GM23338 (cell line): ENCODE results near the gene PCMT1. TPM values are rescaled to one million over a fixed set of nuclear protein-coding genes. Genes with fewer than 3 reads are reported as not detected.

Source experiments
- ATAC-seq: fragments of 200-7000 bp; cut with Tn5 transposase; 3 replicates; pipeline ENCODE4 v1.9.1; 2020
- DNase-seq: peaks from one replicate; pipeline ENCODE4 v3.0.0-alpha.2; 2015; ENCODE audit warnings: low spot score
- H2AFZ ChIP-seq: fragments of 200-600 bp; sonication (generic); 2 replicates; pipeline ENCODE4 v1.8.0; 2016; ENCODE audit warnings: antibody characterized with exemption, mild to moderate bottlenecking, moderate library complexity
- H3F3A ChIP-seq: fragments of 200-600 bp; sonication (generic); replicated peaks from 2 replicates; pipeline ENCODE4 v1.8.0; 2017; ENCODE audit warnings: antibody characterized with exemption, mixed run types, low read depth
- H3K27ac ChIP-seq: fragments of 200-600 bp; sonication (generic); 2 replicates; pipeline ENCODE4 v1.6.1; 2016; ENCODE audit warnings: low read depth
- H3K27me3 ChIP-seq: fragments of 200-600 bp; sonication (generic); 2 replicates; pipeline ENCODE4 v1.8.0; 2016; ENCODE audit warnings: mild to moderate bottlenecking, mixed run types, moderate library complexity; ENCODE audit not compliant: insufficient read depth
- H3K36me3 ChIP-seq: fragments of 200-600 bp; sonication (generic); 2 replicates; pipeline ENCODE4 v1.8.0; 2016; ENCODE audit warnings: mild to moderate bottlenecking; ENCODE audit not compliant: insufficient read depth
- H3K4me1 ChIP-seq: fragments of 200-600 bp; sonication (generic); 2 replicates; pipeline ENCODE4 v1.8.0; 2016; ENCODE audit warnings: mild to moderate bottlenecking, moderate library complexity; ENCODE audit not compliant: insufficient read depth
- H3K4me2 ChIP-seq: fragments of 200-600 bp; sonication (generic); 2 replicates; pipeline ENCODE4 v1.7.1; 2017; ENCODE audit warnings: mixed run types
- H3K4me3 ChIP-seq: fragments of 200-600 bp; sonication (generic); 2 replicates; pipeline ENCODE4 v1.6.1; 2016; ENCODE audit warnings: mixed run types
- H3K79me2 ChIP-seq: fragments of 200-600 bp; sonication (generic); replicated peaks from 2 replicates; pipeline ENCODE4 v1.8.0; 2017; ENCODE audit warnings: mild to moderate bottlenecking; ENCODE audit not compliant: insufficient read depth
- H3K9me2 ChIP-seq: fragments of 200-600 bp; sonication (generic); 2 replicates; pipeline ENCODE4 v1.8.0; 2017; ENCODE audit not compliant: insufficient read depth
- H4K20me1 ChIP-seq: fragments of 200-600 bp; sonication (generic); replicated peaks from 2 replicates; pipeline ENCODE4 v1.8.0; 2017; ENCODE audit warnings: mild to moderate bottlenecking; ENCODE audit not compliant: insufficient read depth
- H3K27ac Mint-ChIP-seq: 2 replicates; pipeline ENCODE4 v1.8.0; 2020; ENCODE audit warnings: inconsistent platforms, mild to moderate bottlenecking, moderate library complexity, mixed read lengths
- H3K27me3 Mint-ChIP-seq: 3 replicates; pipeline ENCODE4 v1.8.0; 2022; ENCODE audit warnings: low read depth, mild to moderate bottlenecking, moderate library complexity, mixed read lengths, inconsistent platforms; ENCODE audit not compliant: insufficient read depth, poor library complexity
- H3K36me3 Mint-ChIP-seq: 3 replicates; pipeline ENCODE4 v1.8.0; 2021; ENCODE audit warnings: low read depth, mild to moderate bottlenecking, inconsistent platforms, moderate library complexity, mixed read lengths
- H3K4me1 Mint-ChIP-seq: 3 replicates; pipeline ENCODE4 v1.8.0; 2020; ENCODE audit warnings: mild to moderate bottlenecking, inconsistent platforms, mixed read lengths
- H3K4me3 Mint-ChIP-seq: 3 replicates; pipeline ENCODE4 v1.8.0; 2021; ENCODE audit warnings: moderate library complexity, mild to moderate bottlenecking, inconsistent platforms, mixed read lengths
- H3K9me3 Mint-ChIP-seq: 3 replicates; pipeline ENCODE4 v1.8.0; 2020; ENCODE audit warnings: moderate library complexity, mild to moderate bottlenecking, inconsistent platforms, mixed read lengths
- CREB1 ChIP-seq: fragments of 250-450 bp; sonication (Bioruptor Pico); IDR thresholded peaks from 2 replicates; pipeline ENCODE4 v1.5.0; 2020; ENCODE audit warnings: low read depth, mild to moderate bottlenecking, moderate library complexity
- EZH2 ChIP-seq: fragments of 200-600 bp; sonication (generic); IDR thresholded peaks from one replicate; pipeline ENCODE4 v1.8.0; 2017; ENCODE audit warnings: antibody characterized with exemption, mild to moderate bottlenecking, low read depth; ENCODE audit not compliant: unreplicated experiment
- EZH2phosphoT487 ChIP-seq: fragments of 200-600 bp; sonication (generic); IDR thresholded peaks from one replicate; pipeline ENCODE4 v1.8.1; 2018; ENCODE audit warnings: antibody characterized with exemption; ENCODE audit not compliant: unreplicated experiment
- JUNB ChIP-seq: IDR thresholded peaks from one replicate; pipeline ENCODE4 v1.6.1; 2016; ENCODE audit warnings: antibody characterized with exemption; ENCODE audit not compliant: unreplicated experiment
- NANOG ChIP-seq: IDR thresholded peaks from 2 replicates; pipeline ENCODE4 v1.6.1; 2016; ENCODE audit warnings: antibody characterized with exemption, borderline replicate concordance
- POLR2AphosphoS5 ChIP-seq: IDR thresholded peaks from 2 replicates; pipeline ENCODE4 v1.6.1; 2016; ENCODE audit warnings: antibody characterized with exemption, low read depth
- STAT1 ChIP-seq: IDR thresholded peaks from one replicate; pipeline ENCODE4 v1.6.1; 2016; ENCODE audit warnings: antibody characterized with exemption; ENCODE audit not compliant: unreplicated experiment
- ZNF114 ChIP-seq: fragments of 250-450 bp; sonication (Bioruptor Pico); IDR thresholded peaks from 2 replicates; pipeline ENCODE4 v1.5.0; 2020; ENCODE audit warnings: mild to moderate bottlenecking, moderate library complexity
- ZNF331 ChIP-seq: fragments of 250-450 bp; sonication (Bioruptor Pico); IDR thresholded peaks from 2 replicates; pipeline ENCODE4 v1.5.0; 2020; ENCODE audit warnings: low read depth, mild to moderate bottlenecking, moderate library complexity
- polyA plus RNA-seq: library from polyadenylated mRNA; unstranded; fragments of >200 nt; fragmentation: Nextera tagmentation; extraction: Ambion mirVana; gene quantifications from 2 replicates; pipeline ENCODE4 v1.2.1, GENCODE V29; 2016
- total RNA-seq: library from RNA; depleted of rRNA; stranded (reverse); fragments of >200 nt; shearing (Covaris generic); gene quantifications from 2 replicates; pipeline ENCODE4 v1.2.3, GENCODE V29; 2014
- TF ChIP-seq, protein P1 (sequence below): fragments of 250-450 bp; sonication (Bioruptor Pico); IDR thresholded peaks from 2 replicates; pipeline ENCODE4 v1.5.0; 2020; ENCODE audit warnings: mild to moderate bottlenecking, moderate library complexity
- TF ChIP-seq, protein P2 (sequence below), 2 experiments: fragments of 200-600 bp in 1 of 2; sonication (generic) in 1 of 2; conservative IDR thresholded peaks; 2 replicates each; pipeline versions ENCODE4 v1.5.1 to v1.6.1; 2016 to 2017; ENCODE audit warnings: antibody characterized with exemption in 2 of 2, low read depth in 2 of 2, mild to moderate bottlenecking in 2 of 2, moderate library complexity in 1 of 2
- TF ChIP-seq, protein P3 (sequence below): IDR thresholded peaks from one replicate; pipeline ENCODE4 v1.6.1; 2018; ENCODE audit warnings: antibody characterized with exemption; ENCODE audit not compliant: unreplicated experiment
- TF ChIP-seq, protein P4 (sequence below): IDR thresholded peaks from 2 replicates; pipeline ENCODE4 v1.6.1; 2016; ENCODE audit warnings: antibody characterized with exemption

Gene PCMT1
- total and polyA plus RNA-seq, 2 experiments from 2014 or later: 87.6 to 168 TPM

DNA sequence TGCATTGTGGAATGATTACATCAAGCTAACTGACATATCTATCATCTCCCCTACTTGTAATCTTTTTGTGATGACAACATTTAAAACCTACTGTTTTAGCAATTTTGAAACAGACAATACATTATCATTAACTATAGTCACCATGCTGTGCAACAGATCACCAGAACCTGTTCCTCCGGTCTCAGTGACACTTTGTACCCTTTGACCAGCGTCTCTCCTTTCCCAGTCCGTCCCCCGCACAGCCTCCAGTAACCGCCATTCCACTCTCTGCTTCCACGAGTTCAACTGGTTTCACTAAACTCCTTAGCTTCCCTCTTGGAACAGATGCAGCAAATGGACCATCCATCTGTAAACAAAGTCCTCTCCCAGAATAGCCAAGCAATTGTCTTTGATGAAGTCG lies 92.8 kb downstream of the PCMT1 start:
- Histone ChIP-seq H3K27me3 (no peaks in the 10 kb centered on the region), H3K79me2 (no peaks in the 10 kb centered on the region), H3F3A (no peaks in the 10 kb centered on the region), H3K36me3 (no peaks in the 10 kb centered on the region), H3K9me2 (no peaks in the 10 kb centered on the region), H4K20me1 (no peaks in the 10 kb centered on the region; the same call in 1 of the 2 replicates), H3K4me2 (no peak overlapping the region), H2AFZ (no peak overlapping the region), H3K4me3 (no peak overlapping the region), H3K4me1 (no peaks in the 10 kb centered on the region), H3K27ac (no peak overlapping the region)
- Mint-ChIP-seq H3K4me3 (no peak overlapping the region), H3K27ac (no peak overlapping the region), H3K4me1 (no peaks in the 10 kb centered on the region; the same call in 2 of the 3 replicates), H3K9me3 (no peaks in the 10 kb centered on the region), H3K27me3 (peaks cover 8% of the 10 kb centered on the region), H3K36me3 (no peaks in the 10 kb centered on the region; the same call in 1 of the 3 replicates)
- DNase-seq: no peak
- TF ChIP-seq STAT1: no peak
- TF ChIP-seq CREB1 (CRISPR knock-in tag): no peak
- TF ChIP-seq, protein P1, sequence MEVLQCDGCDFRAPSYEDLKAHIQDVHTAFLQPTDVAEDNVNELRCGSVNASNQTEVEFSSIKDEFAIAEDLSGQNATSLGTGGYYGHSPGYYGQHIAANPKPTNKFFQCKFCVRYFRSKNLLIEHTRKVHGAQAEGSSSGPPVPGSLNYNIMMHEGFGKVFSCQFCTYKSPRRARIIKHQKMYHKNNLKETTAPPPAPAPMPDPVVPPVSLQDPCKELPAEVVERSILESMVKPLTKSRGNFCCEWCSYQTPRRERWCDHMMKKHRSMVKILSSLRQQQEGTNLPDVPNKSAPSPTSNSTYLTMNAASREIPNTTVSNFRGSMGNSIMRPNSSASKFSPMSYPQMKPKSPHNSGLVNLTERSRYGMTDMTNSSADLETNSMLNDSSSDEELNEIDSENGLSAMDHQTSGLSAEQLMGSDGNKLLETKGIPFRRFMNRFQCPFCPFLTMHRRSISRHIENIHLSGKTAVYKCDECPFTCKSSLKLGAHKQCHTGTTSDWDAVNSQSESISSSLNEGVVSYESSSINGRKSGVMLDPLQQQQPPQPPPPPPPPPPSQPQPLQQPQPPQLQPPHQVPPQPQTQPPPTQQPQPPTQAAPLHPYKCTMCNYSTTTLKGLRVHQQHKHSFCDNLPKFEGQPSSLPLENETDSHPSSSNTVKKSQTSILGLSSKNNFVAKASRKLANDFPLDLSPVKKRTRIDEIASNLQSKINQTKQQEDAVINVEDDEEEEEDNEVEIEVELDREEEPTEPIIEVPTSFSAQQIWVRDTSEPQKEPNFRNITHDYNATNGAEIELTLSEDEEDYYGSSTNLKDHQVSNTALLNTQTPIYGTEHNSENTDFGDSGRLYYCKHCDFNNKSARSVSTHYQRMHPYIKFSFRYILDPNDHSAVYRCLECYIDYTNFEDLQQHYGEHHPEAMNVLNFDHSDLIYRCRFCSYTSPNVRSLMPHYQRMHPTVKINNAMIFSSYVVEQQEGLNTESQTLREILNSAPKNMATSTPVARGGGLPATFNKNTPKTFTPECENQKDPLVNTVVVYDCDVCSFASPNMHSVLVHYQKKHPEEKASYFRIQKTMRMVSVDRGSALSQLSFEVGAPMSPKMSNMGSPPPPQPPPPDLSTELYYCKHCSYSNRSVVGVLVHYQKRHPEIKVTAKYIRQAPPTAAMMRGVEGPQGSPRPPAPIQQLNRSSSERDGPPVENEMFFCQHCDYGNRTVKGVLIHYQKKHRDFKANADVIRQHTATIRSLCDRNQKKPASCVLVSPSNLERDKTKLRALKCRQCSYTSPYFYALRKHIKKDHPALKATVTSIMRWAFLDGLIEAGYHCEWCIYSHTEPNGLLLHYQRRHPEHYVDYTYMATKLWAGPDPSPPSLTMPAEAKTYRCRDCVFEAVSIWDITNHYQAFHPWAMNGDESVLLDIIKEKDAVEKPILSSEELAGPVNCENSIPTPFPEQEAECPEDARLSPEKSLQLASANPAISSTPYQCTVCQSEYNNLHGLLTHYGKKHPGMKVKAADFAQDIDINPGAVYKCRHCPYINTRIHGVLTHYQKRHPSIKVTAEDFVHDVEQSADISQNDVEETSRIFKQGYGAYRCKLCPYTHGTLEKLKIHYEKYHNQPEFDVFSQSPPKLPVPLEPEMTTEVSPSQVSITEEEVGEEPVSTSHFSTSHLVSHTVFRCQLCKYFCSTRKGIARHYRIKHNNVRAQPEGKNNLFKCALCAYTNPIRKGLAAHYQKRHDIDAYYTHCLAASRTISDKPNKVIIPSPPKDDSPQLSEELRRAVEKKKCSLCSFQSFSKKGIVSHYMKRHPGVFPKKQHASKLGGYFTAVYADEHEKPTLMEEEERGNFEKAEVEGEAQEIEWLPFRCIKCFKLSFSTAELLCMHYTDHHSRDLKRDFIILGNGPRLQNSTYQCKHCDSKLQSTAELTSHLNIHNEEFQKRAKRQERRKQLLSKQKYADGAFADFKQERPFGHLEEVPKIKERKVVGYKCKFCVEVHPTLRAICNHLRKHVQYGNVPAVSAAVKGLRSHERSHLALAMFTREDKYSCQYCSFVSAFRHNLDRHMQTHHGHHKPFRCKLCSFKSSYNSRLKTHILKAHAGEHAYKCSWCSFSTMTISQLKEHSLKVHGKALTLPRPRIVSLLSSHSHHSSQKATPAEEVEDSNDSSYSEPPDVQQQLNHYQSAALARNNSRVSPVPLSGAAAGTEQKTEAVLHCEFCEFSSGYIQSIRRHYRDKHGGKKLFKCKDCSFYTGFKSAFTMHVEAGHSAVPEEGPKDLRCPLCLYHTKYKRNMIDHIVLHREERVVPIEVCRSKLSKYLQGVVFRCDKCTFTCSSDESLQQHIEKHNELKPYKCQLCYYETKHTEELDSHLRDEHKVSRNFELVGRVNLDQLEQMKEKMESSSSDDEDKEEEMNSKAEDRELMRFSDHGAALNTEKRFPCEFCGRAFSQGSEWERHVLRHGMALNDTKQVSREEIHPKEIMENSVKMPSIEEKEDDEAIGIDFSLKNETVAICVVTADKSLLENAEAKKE (CRISPR knock-in tag): no peak
- no peak for TF ChIP-seq ZNF331 (CRISPR knock-in tag)
- TF ChIP-seq, protein P2, sequence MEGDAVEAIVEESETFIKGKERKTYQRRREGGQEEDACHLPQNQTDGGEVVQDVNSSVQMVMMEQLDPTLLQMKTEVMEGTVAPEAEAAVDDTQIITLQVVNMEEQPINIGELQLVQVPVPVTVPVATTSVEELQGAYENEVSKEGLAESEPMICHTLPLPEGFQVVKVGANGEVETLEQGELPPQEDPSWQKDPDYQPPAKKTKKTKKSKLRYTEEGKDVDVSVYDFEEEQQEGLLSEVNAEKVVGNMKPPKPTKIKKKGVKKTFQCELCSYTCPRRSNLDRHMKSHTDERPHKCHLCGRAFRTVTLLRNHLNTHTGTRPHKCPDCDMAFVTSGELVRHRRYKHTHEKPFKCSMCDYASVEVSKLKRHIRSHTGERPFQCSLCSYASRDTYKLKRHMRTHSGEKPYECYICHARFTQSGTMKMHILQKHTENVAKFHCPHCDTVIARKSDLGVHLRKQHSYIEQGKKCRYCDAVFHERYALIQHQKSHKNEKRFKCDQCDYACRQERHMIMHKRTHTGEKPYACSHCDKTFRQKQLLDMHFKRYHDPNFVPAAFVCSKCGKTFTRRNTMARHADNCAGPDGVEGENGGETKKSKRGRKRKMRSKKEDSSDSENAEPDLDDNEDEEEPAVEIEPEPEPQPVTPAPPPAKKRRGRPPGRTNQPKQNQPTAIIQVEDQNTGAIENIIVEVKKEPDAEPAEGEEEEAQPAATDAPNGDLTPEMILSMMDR (conservative IDR thresholded peaks at IDR 0.05; ENCODE audit: low read depth in 2 of 2): no peak
- TF ChIP-seq EZH2: no peak
- no peak for TF ChIP-seq ZNF114 (CRISPR knock-in tag)
- TF ChIP-seq, protein P3, sequence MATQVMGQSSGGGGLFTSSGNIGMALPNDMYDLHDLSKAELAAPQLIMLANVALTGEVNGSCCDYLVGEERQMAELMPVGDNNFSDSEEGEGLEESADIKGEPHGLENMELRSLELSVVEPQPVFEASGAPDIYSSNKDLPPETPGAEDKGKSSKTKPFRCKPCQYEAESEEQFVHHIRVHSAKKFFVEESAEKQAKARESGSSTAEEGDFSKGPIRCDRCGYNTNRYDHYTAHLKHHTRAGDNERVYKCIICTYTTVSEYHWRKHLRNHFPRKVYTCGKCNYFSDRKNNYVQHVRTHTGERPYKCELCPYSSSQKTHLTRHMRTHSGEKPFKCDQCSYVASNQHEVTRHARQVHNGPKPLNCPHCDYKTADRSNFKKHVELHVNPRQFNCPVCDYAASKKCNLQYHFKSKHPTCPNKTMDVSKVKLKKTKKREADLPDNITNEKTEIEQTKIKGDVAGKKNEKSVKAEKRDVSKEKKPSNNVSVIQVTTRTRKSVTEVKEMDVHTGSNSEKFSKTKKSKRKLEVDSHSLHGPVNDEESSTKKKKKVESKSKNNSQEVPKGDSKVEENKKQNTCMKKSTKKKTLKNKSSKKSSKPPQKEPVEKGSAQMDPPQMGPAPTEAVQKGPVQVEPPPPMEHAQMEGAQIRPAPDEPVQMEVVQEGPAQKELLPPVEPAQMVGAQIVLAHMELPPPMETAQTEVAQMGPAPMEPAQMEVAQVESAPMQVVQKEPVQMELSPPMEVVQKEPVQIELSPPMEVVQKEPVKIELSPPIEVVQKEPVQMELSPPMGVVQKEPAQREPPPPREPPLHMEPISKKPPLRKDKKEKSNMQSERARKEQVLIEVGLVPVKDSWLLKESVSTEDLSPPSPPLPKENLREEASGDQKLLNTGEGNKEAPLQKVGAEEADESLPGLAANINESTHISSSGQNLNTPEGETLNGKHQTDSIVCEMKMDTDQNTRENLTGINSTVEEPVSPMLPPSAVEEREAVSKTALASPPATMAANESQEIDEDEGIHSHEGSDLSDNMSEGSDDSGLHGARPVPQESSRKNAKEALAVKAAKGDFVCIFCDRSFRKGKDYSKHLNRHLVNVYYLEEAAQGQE: no peak
- no peak for TF ChIP-seq POLR2AphosphoS5
- TF ChIP-seq NANOG: no peak
- no peak for TF ChIP-seq EZH2phosphoT487
- TF ChIP-seq JUNB: no peak
- TF ChIP-seq, protein P4, sequence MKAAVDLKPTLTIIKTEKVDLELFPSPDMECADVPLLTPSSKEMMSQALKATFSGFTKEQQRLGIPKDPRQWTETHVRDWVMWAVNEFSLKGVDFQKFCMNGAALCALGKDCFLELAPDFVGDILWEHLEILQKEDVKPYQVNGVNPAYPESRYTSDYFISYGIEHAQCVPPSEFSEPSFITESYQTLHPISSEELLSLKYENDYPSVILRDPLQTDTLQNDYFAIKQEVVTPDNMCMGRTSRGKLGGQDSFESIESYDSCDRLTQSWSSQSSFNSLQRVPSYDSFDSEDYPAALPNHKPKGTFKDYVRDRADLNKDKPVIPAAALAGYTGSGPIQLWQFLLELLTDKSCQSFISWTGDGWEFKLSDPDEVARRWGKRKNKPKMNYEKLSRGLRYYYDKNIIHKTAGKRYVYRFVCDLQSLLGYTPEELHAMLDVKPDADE: no peak
- ATAC-seq: no peak
